H9 (cell line): ENCODE results near the gene SURF4. TPM values are rescaled to one million over a fixed set of nuclear protein-coding genes. Genes with fewer than 3 reads are reported as not detected.

Experiments
- DNase-seq: peaks from one replicate; pipeline ENCODE4 v3.0.0-alpha.2; 2017
- H2AFZ ChIP-seq: one replicate; pipeline ENCODE4 v1.6.1; 2013; ENCODE audit warnings: mild to moderate bottlenecking, low read length, control low read depth, moderate library complexity
- H2AK5ac ChIP-seq: 2 replicates; pipeline ENCODE4 v1.6.1; 2013; ENCODE audit warnings: low read length, control low read depth, mixed read lengths; ENCODE audit not compliant: insufficient read length
- H2BK120ac ChIP-seq: one replicate; pipeline ENCODE4 v1.6.1; 2013; ENCODE audit warnings: low read depth, mild to moderate bottlenecking, low read length, control low read depth, inconsistent platforms; ENCODE audit not compliant: poor library complexity, severe bottlenecking
- H2BK12ac ChIP-seq: 2 replicates; pipeline ENCODE4 v1.6.1; 2013; ENCODE audit warnings: low read length, control low read depth, mixed read lengths, low read depth; ENCODE audit not compliant: insufficient read length
- H2BK15ac ChIP-seq: 2 replicates; pipeline ENCODE4 v1.6.1; 2013; ENCODE audit warnings: low read depth, low read length, control low read depth
- H2BK20ac ChIP-seq: one replicate; pipeline ENCODE4 v1.6.1; 2013; ENCODE audit warnings: low read depth, mild to moderate bottlenecking, low read length, control low read depth, inconsistent platforms; ENCODE audit not compliant: poor library complexity, severe bottlenecking
- H2BK5ac ChIP-seq: 2 replicates; pipeline ENCODE4 v1.6.1; 2013; ENCODE audit warnings: low read length, control low read depth, mixed read lengths; ENCODE audit not compliant: insufficient read length
- H3K14ac ChIP-seq: 2 replicates; pipeline ENCODE4 v1.6.1; 2013; ENCODE audit warnings: low read length, control low read depth; ENCODE audit not compliant: insufficient read depth
- H3K18ac ChIP-seq: 2 replicates; pipeline ENCODE4 v1.6.1; 2013; ENCODE audit warnings: low read depth, mild to moderate bottlenecking, mixed read lengths, low read length, control low read depth; ENCODE audit not compliant: insufficient read length
- H3K23ac ChIP-seq: 2 replicates; pipeline ENCODE4 v1.6.1; 2013; ENCODE audit warnings: low read length, control low read depth, mixed read lengths, low read depth; ENCODE audit not compliant: insufficient read length
- H3K23me2 ChIP-seq: 2 replicates; pipeline ENCODE4 v1.6.1; 2013; ENCODE audit warnings: low read depth, mild to moderate bottlenecking, mixed read lengths, low read length, control low read depth; ENCODE audit not compliant: insufficient read length, poor library complexity, severe bottlenecking
- H3K27ac ChIP-seq: 2 replicates; pipeline ENCODE4 v1.5.1; 2013; ENCODE audit warnings: low read length, control low read depth, mixed read lengths, low read depth; ENCODE audit not compliant: insufficient read length
- H3K27me3 ChIP-seq: 2 replicates; pipeline ENCODE4 v1.6.1; 2013; ENCODE audit warnings: low read length, control low read depth, inconsistent platforms; ENCODE audit not compliant: insufficient read depth
- H3K4ac ChIP-seq: 2 replicates; pipeline ENCODE4 v1.6.1; 2013; ENCODE audit warnings: low read depth, mild to moderate bottlenecking, control low read depth, inconsistent platforms, low read length, moderate library complexity
- H3K4me1 ChIP-seq: 2 replicates; pipeline ENCODE4 v1.6.1; 2013; ENCODE audit warnings: low read length, control low read depth, inconsistent platforms; ENCODE audit not compliant: insufficient read depth
- H3K4me2 ChIP-seq: 2 replicates; pipeline ENCODE4 v1.6.1; 2013; ENCODE audit warnings: low read length, control low read depth, mixed read lengths; ENCODE audit not compliant: insufficient read length, insufficient read depth
- H3K56ac ChIP-seq: 2 replicates; pipeline ENCODE4 v1.6.1; 2013; ENCODE audit warnings: low read depth, mild to moderate bottlenecking, mixed read lengths, low read length, control low read depth; ENCODE audit not compliant: insufficient read length
- H3K79me1 ChIP-seq: 2 replicates; pipeline ENCODE4 v1.6.1; 2013; ENCODE audit warnings: low read depth, mild to moderate bottlenecking, moderate library complexity, low read length, control low read depth, inconsistent platforms; ENCODE audit not compliant: insufficient read depth, poor library complexity, severe bottlenecking
- H3K79me2 ChIP-seq: 2 replicates; pipeline ENCODE4 v1.6.1; 2013; ENCODE audit warnings: low read length, control low read depth, inconsistent platforms; ENCODE audit not compliant: insufficient read depth
- H3K9ac ChIP-seq: 2 replicates; pipeline ENCODE4 v1.6.1; 2013; ENCODE audit warnings: low read length, control low read depth, mixed read lengths; ENCODE audit not compliant: insufficient read length; ENCODE audit errors: extremely low read depth
- H3K9me3 ChIP-seq: one replicate; pipeline ENCODE4 v1.6.1; 2013; ENCODE audit warnings: low read depth, low read length, inconsistent platforms; ENCODE audit not compliant: control insufficient read depth
- H3T11ph ChIP-seq: one replicate; pipeline ENCODE4 v1.6.1; 2013; ENCODE audit warnings: mild to moderate bottlenecking, low read length, control low read depth, inconsistent platforms
- H4K20me1 ChIP-seq: one replicate; pipeline ENCODE4 v1.6.1; 2013; ENCODE audit not compliant: control insufficient read depth, insufficient read length, insufficient read depth
- H4K5ac ChIP-seq: 2 replicates; pipeline ENCODE4 v1.6.1; 2013; ENCODE audit warnings: low read depth, mild to moderate bottlenecking, mixed read lengths, low read length, control low read depth; ENCODE audit not compliant: insufficient read length
- H4K8ac ChIP-seq: replicated peaks from 2 replicates; pipeline ENCODE4 v1.6.1; 2013; ENCODE audit warnings: low read length, control low read depth, mixed read lengths, low read depth; ENCODE audit not compliant: insufficient read length
- H4K91ac ChIP-seq: 2 replicates; pipeline ENCODE4 v1.6.1; 2013; ENCODE audit warnings: low read depth, mild to moderate bottlenecking, moderate library complexity, mixed read lengths, low read length, control low read depth; ENCODE audit not compliant: insufficient read length
- H3K27ac Mint-ChIP-seq, 3 experiments: 2 replicates in 2 of 3; 3 replicates in 1 of 3; pipeline ENCODE4 v1.8.0; 2020 to 2021; ENCODE audit warnings: mixed read lengths in 3 of 3, mild to moderate bottlenecking in 1 of 3, moderate library complexity in 1 of 3
- H3K27me3 Mint-ChIP-seq: 2 replicates; pipeline ENCODE4 v1.8.0; 2021; ENCODE audit warnings: low read depth, mild to moderate bottlenecking, moderate library complexity, mixed read lengths
- H3K36me3 Mint-ChIP-seq, 3 experiments: 2 replicates in 2 of 3; 3 replicates in 1 of 3; pipeline ENCODE4 v1.8.0; 2020 to 2021; ENCODE audit warnings: low read depth in 3 of 3, mixed read lengths in 3 of 3; ENCODE audit not compliant: insufficient read depth in 1 of 3
- H3K4me1 Mint-ChIP-seq, 2 experiments: 2 replicates each; pipeline ENCODE4 v1.8.0; 2020; ENCODE audit warnings: mixed read lengths in 2 of 2
- H3K4me3 Mint-ChIP-seq, 2 experiments: 2 replicates in 1 of 2; 3 replicates in 1 of 2; pipeline ENCODE4 v1.8.0; 2020 to 2021; ENCODE audit warnings: mild to moderate bottlenecking in 2 of 2, mixed read lengths in 2 of 2, moderate library complexity in 1 of 2
- H3K9me3 Mint-ChIP-seq, 2 experiments: 2 replicates in 1 of 2; 3 replicates in 1 of 2; pipeline ENCODE4 v1.8.0; 2020; ENCODE audit warnings: mild to moderate bottlenecking in 2 of 2, mixed read lengths in 2 of 2, moderate library complexity in 1 of 2
- CTCF ChIP-seq: fragments of 200-600 bp; sonication (generic); conservative IDR thresholded peaks from 3 replicates; pipeline ENCODE4 v1.8.0; 2021; ENCODE audit warnings: antibody characterized with exemption, mild to moderate bottlenecking
- WGBS: extraction: QIAGEN DNeasy Blood & Tissue Kit; methylation state at CpG from one replicate; pipeline ENCODE4 v1.1.7; 2013; ENCODE audit warnings: missing lambda C conversion rate, low lambda C conversion rate, mixed read lengths; ENCODE audit not compliant: insufficient read length; ENCODE audit errors: extremely low coverage; 5-methylcytosine and 5-hydroxymethylcytosine counted together
- total RNA-seq: library from RNA; stranded (reverse); gene quantifications from 2 replicates; pipeline ENCODE4 v1.2.1, GENCODE V29; 2021

SURF4 gene
- total RNA-seq, 1 experiment from 2014 or later, result 146 TPM

DNA sequence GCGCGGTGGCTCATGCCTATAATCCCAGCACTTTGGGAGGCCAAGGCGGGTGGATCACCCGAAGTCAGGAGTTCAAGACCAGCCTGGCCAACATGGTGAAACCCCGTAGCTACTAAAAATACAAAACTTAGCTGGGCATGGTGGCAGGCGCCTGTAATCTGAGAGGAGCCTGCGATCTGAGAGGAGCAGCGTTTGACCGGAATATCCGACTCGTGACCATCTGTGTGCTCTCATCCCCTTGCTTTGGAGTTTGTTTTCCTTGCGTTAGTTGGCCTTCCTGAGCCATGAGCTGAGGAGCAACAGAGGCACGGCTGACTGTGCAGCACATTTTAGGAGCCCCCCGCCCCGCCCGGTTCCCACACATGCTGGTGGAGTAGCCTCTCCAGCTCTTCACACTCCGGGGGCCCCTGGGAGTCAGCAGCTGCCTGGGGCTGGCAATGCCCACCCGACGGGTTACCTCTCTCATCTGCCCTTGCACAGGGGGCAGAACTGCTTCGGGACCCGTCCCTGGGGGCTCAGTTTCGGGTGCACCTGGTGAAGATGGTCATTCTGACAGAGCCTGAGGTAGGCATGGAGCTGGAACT lies 49.3 kb upstream of the SURF4 start:
- no peak overlapping the region for H3K56ac ChIP-seq
- no peak overlapping the region for H3K4ac ChIP-seq
- no peak for TF ChIP-seq CTCF
- H3K9me3 Mint-ChIP-seq, result peaks cover 4 to 5% of the 10 kb centered on the region in 2 experiments; a peak in 4 of 5 replicates
- DNase-seq, result no peak
- no peak overlapping the region for H2BK20ac ChIP-seq
- H3K4me1 ChIP-seq, result no peaks in the 10 kb centered on the region
- H3K4me1 Mint-ChIP-seq, result peaks cover 21 to 26% of the 10 kb centered on the region in 2 experiments
- no peaks in the 10 kb centered on the region for H4K20me1 ChIP-seq
- H2BK120ac ChIP-seq, result no peak overlapping the region
- no peak overlapping the region for H2BK12ac ChIP-seq
- H3T11ph ChIP-seq, result no peak overlapping the region
- no peak overlapping the region for H3K4me2 ChIP-seq
- no peak overlapping the region for H2BK15ac ChIP-seq
- no peak overlapping the region for H2AK5ac ChIP-seq
- H3K27ac ChIP-seq, result no peak overlapping the region
- H4K8ac ChIP-seq, result no peak overlapping the region
- no peak overlapping the region; a peak in 1 of 7 replicates for H3K27ac Mint-ChIP-seq
- no peak overlapping the region for H3K23ac ChIP-seq
- H3K4me3 Mint-ChIP-seq, result no peak overlapping the region; a peak in 1 of 5 replicates
- H3K79me1 ChIP-seq, result no peaks in the 10 kb centered on the region
- H3K9ac ChIP-seq, result no peak overlapping the region
- no peak overlapping the region for H2AFZ ChIP-seq
- H3K9me3 ChIP-seq, result no peaks in the 10 kb centered on the region
- no peak overlapping the region for H3K14ac ChIP-seq
- peaks cover 0 to 12% (median 5%) of the 10 kb centered on the region in 3 experiments; a peak in 6 of 7 replicates for H3K36me3 Mint-ChIP-seq
- H4K91ac ChIP-seq, result no peak overlapping the region
- H3K23me2 ChIP-seq, result peaks cover 7% of the 10 kb centered on the region
- peaks cover 20% of the 10 kb centered on the region for H3K27me3 Mint-ChIP-seq
- H3K27me3 ChIP-seq, result no peaks in the 10 kb centered on the region; the same call in 1 of the 2 replicates
- H2BK5ac ChIP-seq, result no peak overlapping the region
- H3K79me2 ChIP-seq, result no peaks in the 10 kb centered on the region
- no CpG with 5 or more reads among the region's 22 CpGs for WGBS
- H4K5ac ChIP-seq, result no peak overlapping the region
- no peak overlapping the region for H3K18ac ChIP-seq
